Endothelial cell of umbilical vein (primary cell): ENCODE results near the gene TRAPPC6A. TPM values are rescaled to one million over a fixed set of nuclear protein-coding genes. Genes with fewer than 3 reads are reported as not detected.

Experiments used
- BruUV-seq: library from RNA; stranded (reverse); fragments of 400-500 nt; replicated peaks from 2 replicates; lab custom pipeline; 2021; lab: Mats Ljungman, UMichigan
- CTCF ChIA-PET: fragments of 300-600, 350-600 bp; sonication (Branson Sonifier 250); formaldehyde crosslinking; loops from one replicate; lab custom pipeline; 2021; ENCODE audit warnings: antibody characterized with exemption, inconsistent platforms; lab: Charles Lee
- POLR2A ChIA-PET: fragments of 300-600, 350-600 bp; sonication (Branson Sonifier 250); formaldehyde crosslinking; loops from one replicate; lab custom pipeline; 2021; ENCODE audit warnings: antibody characterized with exemption, inconsistent platforms; lab: Charles Lee
- DNase-seq: peaks from one replicate; pipeline ENCODE4 v3.0.0-alpha.2; 2011; ENCODE audit warnings: low read depth, low spot score
- FAIRE-seq: peaks from 2 replicates; lab custom pipeline; 2011; peaks lifted over from hg19 to GRCh38; lab: Jason Lieb, UNC
- H2AFZ ChIP-seq: 2 replicates; pipeline ENCODE4 v1.6.0; 2012; ENCODE audit warnings: low read depth, low read length, control low read depth, inconsistent platforms
- H3K27ac ChIP-seq: 2 replicates; pipeline ENCODE4 v1.5.1; 2011; ENCODE audit warnings: low read depth, mild to moderate bottlenecking, control low read depth, low read length, moderate library complexity; ENCODE audit not compliant: insufficient read depth
- H3K27me3 ChIP-seq, 2 experiments: 2 replicates each; pipeline versions ENCODE4 v1.6.0 to v1.6.1; 2011; ENCODE audit warnings: low read length in 2 of 2, mixed read lengths in 1 of 2; ENCODE audit not compliant: control insufficient read depth in 2 of 2, insufficient read depth in 2 of 2
- H3K36me3 ChIP-seq, 2 experiments: 2 replicates in 1 of 2; 3 replicates in 1 of 2; pipeline ENCODE4 v1.5.1; 2011; ENCODE audit warnings: low read length in 2 of 2, mild to moderate bottlenecking in 1 of 2, moderate library complexity in 1 of 2; ENCODE audit not compliant: control insufficient read depth in 2 of 2, insufficient read depth in 2 of 2; ENCODE audit errors: extremely low read depth in 1 of 2
- H3K4me1 ChIP-seq: 3 replicates; pipeline ENCODE4 v1.5.1; 2011; ENCODE audit warnings: mild to moderate bottlenecking, low read length; ENCODE audit not compliant: control insufficient read depth, insufficient read depth; ENCODE audit errors: extremely low read depth
- H3K4me2 ChIP-seq: 2 replicates; pipeline ENCODE4 v1.6.1; 2011; ENCODE audit warnings: low read length, control low read depth, mixed read lengths; ENCODE audit not compliant: insufficient read depth
- H3K4me3 ChIP-seq, 3 experiments: fragments of 200-600 bp in 1 of 3; sonication (generic), shearing (Covaris generic) in 1 of 3; replicated peaks in 1 of 3; 2 replicates each; pipeline ENCODE4 v1.5.1; 2011 to 2016; ENCODE audit warnings: control low read depth in 3 of 3, low read length in 3 of 3, mild to moderate bottlenecking in 2 of 3, inconsistent platforms in 1 of 3, low read depth in 1 of 3, moderate library complexity in 1 of 3; ENCODE audit not compliant: insufficient read depth in 1 of 3
- H3K79me2 ChIP-seq: 2 replicates; pipeline ENCODE4 v1.6.0; 2012; ENCODE audit warnings: low read length, inconsistent platforms; ENCODE audit not compliant: control insufficient read depth, insufficient read depth
- H3K9ac ChIP-seq: replicated peaks from 2 replicates; pipeline ENCODE3; 2011; ENCODE audit warnings: low read length, control low read depth; ENCODE audit not compliant: insufficient read depth; ENCODE audit errors: extremely low read depth
- H3K9me1 ChIP-seq: replicated peaks from 3 replicates; pipeline ENCODE4 v1.6.0; 2011; ENCODE audit warnings: mild to moderate bottlenecking, low read length; ENCODE audit not compliant: control insufficient read depth, insufficient read depth; ENCODE audit errors: extremely low read depth
- H3K9me3 ChIP-seq: replicated peaks from 2 replicates; pipeline ENCODE4 v1.5.1; 2012; ENCODE audit warnings: low read length, inconsistent platforms; ENCODE audit not compliant: control insufficient read depth, insufficient read depth
- H4K20me1 ChIP-seq: replicated peaks from 2 replicates; pipeline ENCODE3; 2011; ENCODE audit warnings: mild to moderate bottlenecking, low read length; ENCODE audit not compliant: control insufficient read depth, insufficient read depth; ENCODE audit errors: extremely low read depth
- CTCF ChIP-seq, 2 donors: IDR thresholded peaks; 1 replicate in 1 of 2; 2 replicates in 1 of 2; pipeline ENCODE4 v1.5.1; 2011; ENCODE audit warnings: low read length in 2 of 2, mild to moderate bottlenecking in 2 of 2, moderate library complexity in 2 of 2, control low read depth in 1 of 2, inconsistent platforms in 1 of 2, low read depth in 1 of 2; ENCODE audit not compliant: insufficient read depth in 1 of 2; ENCODE audit errors: extremely low read depth in 1 of 2
- FOS ChIP-seq: IDR thresholded peaks from 2 replicates; pipeline ENCODE4 v1.6.1; 2011; ENCODE audit warnings: mild to moderate bottlenecking, low read length, moderate library complexity, borderline replicate concordance; ENCODE audit not compliant: insufficient read depth
- POLR2AphosphoS5 ChIP-seq: IDR thresholded peaks from 2 replicates; pipeline ENCODE4 v1.6.1; 2012; ENCODE audit warnings: low read depth, mild to moderate bottlenecking, control low read depth, low read length, moderate library complexity; ENCODE audit not compliant: insufficient read depth
- dilution Hi-C: fragments of 300-500 bp; cut with MboI; formaldehyde crosslinking; loops from one replicate; pipeline ENCODE4 v1.15.0; 2019; ENCODE audit warnings: low sequenced_read_pairs; ENCODE audit not compliant: extremely low pct_ligation_motif_present
- intact Hi-C: fragments of 100-400 bp; cut with micrococcal nuclease; formaldehyde crosslinking; loops from one replicate; pipeline ENCODE4 v1.10.0; 2022
- polyA plus RNA-seq, 4 experiments: library from polyadenylated mRNA; depleted of rRNA in 3 of 4; stranded (reverse) in 3 of 4; unstranded in 1 of 4; fragments of >200 nt; gene quantifications; 2 replicates each; pipeline versions ENCODE4 v1.2.1 to v1.2.3, GENCODE V29; 2011 to 2012; ENCODE audit warnings: missing spikeins in 1 of 4
- total RNA-seq: library from RNA; stranded (reverse); gene quantifications from 2 replicates; pipeline ENCODE4 v1.2.3, GENCODE V29; 2021

Gene TRAPPC6A
- total and polyA plus RNA-seq, 2 donors (not counting 3 experiments of a cell fraction or from before 2014, with no cell fraction given), result 18.1 to 45.4 TPM

- H3K79me2 ChIP-seq, result no peaks in the 10 kb centered on the region
- no peak overlapping the region for H3K4me2 ChIP-seq
- no peak for FAIRE-seq
- H3K36me3 ChIP-seq, result no peaks in the 10 kb centered on the region
- no peaks in the 10 kb centered on the region for H4K20me1 ChIP-seq
- dilution Hi-C loops, result no loop called here
- CTCF ChIA-PET, result interaction anchor here (0.8 to 2.1 kb wide), 3 partner anchors 8 to 111 kb away, joined by 3 to 7 read pairs (median 6); no protein-coding TSS in a partner anchor
- H3K9me3 ChIP-seq, result no peaks in the 10 kb centered on the region
- H3K27me3 ChIP-seq, result no peaks in the 10 kb centered on the region
- intact Hi-C loops, result loop anchor here (1.0 kb wide), 1 partner anchor 8 kb away; no protein-coding TSS in a partner anchor
- POLR2A ChIA-PET, result no interaction called here
- TF ChIP-seq FOS (no peak), CTCF (IDR thresholded peaks at IDR 0.05; ENCODE audit: extremely low read depth in 1 of 2, insufficient read depth in 1 of 2, low read depth in 1 of 2, low read length in 2 of 2) (no peak), POLR2AphosphoS5 (no peak)
- DNase-seq, result no peak
- H3K9ac ChIP-seq, result peak overlapping the region; percentile 41
- no peak overlapping the region for H3K4me3 ChIP-seq
- H3K9me1 ChIP-seq, result no peaks in the 10 kb centered on the region
- no peak overlapping the region for H2AFZ ChIP-seq
- H3K4me1 ChIP-seq, result peaks cover 21% of the 10 kb centered on the region
- H3K27ac ChIP-seq, result peak overlapping the region; percentile 84
- TSS peak; percentile 25 for BruUV-seq
These were observed 7.6 kb downstream of the TRAPPC6A start for GRCh38 chr19:45170146-45171106.
